Measurements from ENCODE around the gene SDF2. TPM values are rescaled to one million over a fixed set of nuclear protein-coding genes. Genes with fewer than 3 reads are reported as not detected.

The SDF2 gene
- total and polyA plus RNA-seq, 9 of the 15 experiments (the other 6 are each of a cell fraction or from before 2014, with no cell fraction given): 41.2 to 132 (median 65.6) TPM

GRCh38 chr17:28644787-28645575, 16.7 kb downstream of the SDF2 start, which contains the start of gene BLTP2 (continued):
- TF ChIP-seq COPS2 (conservative IDR thresholded peaks at IDR 0.05): no peak
- TF ChIP-seq, protein P1, sequence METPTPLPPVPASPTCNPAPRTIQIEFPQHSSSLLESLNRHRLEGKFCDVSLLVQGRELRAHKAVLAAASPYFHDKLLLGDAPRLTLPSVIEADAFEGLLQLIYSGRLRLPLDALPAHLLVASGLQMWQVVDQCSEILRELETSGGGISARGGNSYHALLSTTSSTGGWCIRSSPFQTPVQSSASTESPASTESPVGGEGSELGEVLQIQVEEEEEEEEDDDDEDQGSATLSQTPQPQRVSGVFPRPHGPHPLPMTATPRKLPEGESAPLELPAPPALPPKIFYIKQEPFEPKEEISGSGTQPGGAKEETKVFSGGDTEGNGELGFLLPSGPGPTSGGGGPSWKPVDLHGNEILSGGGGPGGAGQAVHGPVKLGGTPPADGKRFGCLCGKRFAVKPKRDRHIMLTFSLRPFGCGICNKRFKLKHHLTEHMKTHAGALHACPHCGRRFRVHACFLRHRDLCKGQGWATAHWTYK (CRISPR knock-in tag; IDR thresholded peaks at IDR 0.05): peak; percentile 36; the same call in 1 of the 2 replicates
- no peak for TF ChIP-seq CBFA2T2 (conservative IDR thresholded peaks at IDR 0.05)
- TF ChIP-seq, protein P2, sequence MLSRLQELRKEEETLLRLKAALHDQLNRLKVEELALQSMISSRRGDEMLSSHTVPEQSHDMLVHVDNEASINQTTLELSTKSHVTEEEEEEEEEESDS (CRISPR knock-in tag; IDR thresholded peaks at IDR 0.05): no peak
- TF ChIP-seq ZNF766 (CRISPR knock-in tag; conservative IDR thresholded peaks at IDR 0.05): no peak
- TF ChIP-seq TEAD1 (CRISPR knock-in tag; IDR thresholded peaks at IDR 0.05): peak in 1 of 2 experiments; percentile 68; a peak in 1 of 4 replicates
- TF ChIP-seq HMGN3 (IDR thresholded peaks at IDR 0.05; ENCODE audit: borderline replicate concordance, extremely low read depth, insufficient read length, low read depth, low read length): peak; percentile 91
- no peak for TF ChIP-seq EWSR1 (IDR thresholded peaks at IDR 0.05; ENCODE audit: borderline replicate concordance, low read depth, partially characterized antibody)
- peak; percentile 95 for TF ChIP-seq CREM (IDR thresholded peaks at IDR 0.05; ENCODE audit: low read depth)
- TF ChIP-seq, protein P3, sequence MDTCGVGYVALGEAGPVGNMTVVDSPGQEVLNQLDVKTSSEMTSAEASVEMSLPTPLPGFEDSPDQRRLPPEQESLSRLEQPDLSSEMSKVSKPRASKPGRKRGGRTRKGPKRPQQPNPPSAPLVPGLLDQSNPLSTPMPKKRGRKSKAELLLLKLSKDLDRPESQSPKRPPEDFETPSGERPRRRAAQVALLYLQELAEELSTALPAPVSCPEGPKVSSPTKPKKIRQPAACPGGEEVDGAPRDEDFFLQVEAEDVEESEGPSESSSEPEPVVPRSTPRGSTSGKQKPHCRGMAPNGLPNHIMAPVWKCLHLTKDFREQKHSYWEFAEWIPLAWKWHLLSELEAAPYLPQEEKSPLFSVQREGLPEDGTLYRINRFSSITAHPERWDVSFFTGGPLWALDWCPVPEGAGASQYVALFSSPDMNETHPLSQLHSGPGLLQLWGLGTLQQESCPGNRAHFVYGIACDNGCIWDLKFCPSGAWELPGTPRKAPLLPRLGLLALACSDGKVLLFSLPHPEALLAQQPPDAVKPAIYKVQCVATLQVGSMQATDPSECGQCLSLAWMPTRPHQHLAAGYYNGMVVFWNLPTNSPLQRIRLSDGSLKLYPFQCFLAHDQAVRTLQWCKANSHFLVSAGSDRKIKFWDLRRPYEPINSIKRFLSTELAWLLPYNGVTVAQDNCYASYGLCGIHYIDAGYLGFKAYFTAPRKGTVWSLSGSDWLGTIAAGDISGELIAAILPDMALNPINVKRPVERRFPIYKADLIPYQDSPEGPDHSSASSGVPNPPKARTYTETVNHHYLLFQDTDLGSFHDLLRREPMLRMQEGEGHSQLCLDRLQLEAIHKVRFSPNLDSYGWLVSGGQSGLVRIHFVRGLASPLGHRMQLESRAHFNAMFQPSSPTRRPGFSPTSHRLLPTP (IDR thresholded peaks at IDR 0.05; ENCODE audit: borderline replicate concordance, extremely low read depth, insufficient read length): peak; percentile 6
- no peak for TF ChIP-seq POLR3G (IDR thresholded peaks at IDR 0.05; ENCODE audit: extremely low read depth, insufficient read length, insufficient replicate concordance)
- TF ChIP-seq E2F1 (CRISPR knock-in tag; IDR thresholded peaks at IDR 0.05): no peak; the same call in 1 of the 2 replicates
- TF ChIP-seq MYC (IDR thresholded peaks at IDR 0.05; ENCODE audit: low read depth, low read length): peak; percentile 91
- peak; percentile 51; the same call in 1 of the 2 replicates for TF ChIP-seq MYC (CRISPR knock-in tag; IDR thresholded peaks at IDR 0.05; ENCODE audit: borderline replicate concordance, low read depth)
- no peak for TF ChIP-seq DACH1 (IDR thresholded peaks at IDR 0.05; ENCODE audit: partially characterized antibody)
- TF ChIP-seq ZNF717 (CRISPR knock-in tag; IDR thresholded peaks at IDR 0.05): no peak
- TF ChIP-seq ARHGAP35 (IDR thresholded peaks at IDR 0.05; ENCODE audit: partially characterized antibody): no peak
